ENCODE results near the gene DYNLT1. TPM values are rescaled to one million over a fixed set of nuclear protein-coding genes. Genes with fewer than 3 reads are reported as not detected.

The DYNLT1 gene
- total and polyA plus RNA-seq, 9 of the 15 experiments (the other 6 are each of a cell fraction or from before 2014, with no cell fraction given), result 42.2 to 583 (median 127) TPM

DNA sequence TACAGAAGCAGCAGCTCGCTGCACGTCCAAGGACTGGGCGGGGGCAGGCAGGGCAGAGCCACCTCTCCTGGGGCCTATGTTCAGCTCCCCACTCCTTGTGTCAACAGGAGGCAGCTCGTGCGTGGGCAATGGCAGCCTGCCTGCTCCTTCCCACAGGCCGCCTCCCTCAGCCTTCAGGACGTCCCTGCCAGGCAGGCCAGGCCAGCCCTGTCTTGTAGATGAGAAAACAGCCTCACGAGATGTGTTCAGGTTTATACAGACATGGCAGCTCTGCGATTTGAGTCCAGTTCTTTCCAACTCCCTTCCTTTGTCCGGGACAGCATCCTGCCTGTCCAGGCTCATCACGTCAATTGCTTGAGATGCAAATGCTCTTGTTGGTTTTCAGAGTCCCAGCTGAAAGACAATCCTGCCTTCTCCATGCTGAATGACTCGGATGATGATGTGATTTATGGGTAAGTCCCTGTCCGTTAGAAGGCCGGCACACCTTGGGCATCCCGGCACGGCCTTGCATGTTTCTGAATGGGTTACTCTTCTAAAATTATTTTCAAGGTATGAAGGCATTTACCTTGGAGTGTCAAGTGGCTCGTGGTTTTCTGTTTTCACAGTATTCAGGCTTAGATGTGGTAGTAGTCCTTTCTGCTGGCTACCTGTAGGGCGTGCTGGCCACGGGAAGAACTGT, 13.5 kb downstream of the DYNLT1 start:
- BruUV-seq (replicated peaks), result no TSS peak
- ChIA-PET CTCF (ENCODE audit: low intra/inter-chr PET ratio) (no interaction called here), POLR2A (interaction anchor here (0.6 to 1.6 kb wide), 6 partner anchors 8 to 84 kb away, joined by 3 to 7 read pairs (median 4); partner anchors contain the start of gene DYNLT1)
- H3K9me1 ChIP-seq (ENCODE audit: control insufficient read depth, insufficient read depth, low read length), result no peaks in the 10 kb centered on the region
- H3K9me3 ChIP-seq (replicated peaks; ENCODE audit: control insufficient read depth, insufficient read depth, low read depth, low read length), result no peaks in the 10 kb centered on the region
- H3K4me1 ChIP-seq (replicated peaks in 1 of 2; ENCODE audit: control insufficient read depth in 2 of 2, insufficient read depth in 2 of 2, low read length in 2 of 2), result peaks cover 17 to 21% of the 10 kb centered on the region in 2 experiments
- H3K27me3 ChIP-seq (ENCODE audit: control insufficient read depth in 2 of 2, insufficient read depth in 2 of 2, low read length in 2 of 2), result no peaks in the 10 kb centered on the region
- FAIRE-seq, result no peak
- H3K27ac ChIP-seq (ENCODE audit: extremely low read depth, low read depth, low read length), result peak overlapping the region; percentile 51; the same call in 1 of the 3 replicates
- WGBS (ENCODE audit: insufficient coverage, low coverage, missing lambda C conversion rate), result 88% methylated on average over 19 of the region's 19 CpGs
- in situ Hi-C loops (cut with MboI), result no loop called here
- H2AFZ ChIP-seq (ENCODE audit: low read depth, low read length), result no peak overlapping the region
- intact Hi-C loops (cut with micrococcal nuclease), result no loop called here
- ATAC-seq, result peak; percentile 6; the same call in 1 of the 3 replicates
- H3K36me3 ChIP-seq (ENCODE audit: control insufficient read depth, insufficient read depth, low read length), result peaks cover 93% of the 10 kb centered on the region
- H3K4me2 ChIP-seq (ENCODE audit: insufficient read depth, low read length), result no peak overlapping the region
- TF ChIP-seq FOXA3 (CRISPR knock-in tag; conservative IDR thresholded peaks at IDR 0.05 in 1 of 2, IDR thresholded peaks at IDR 0.05 in 1 of 2), result 0 out of 4 replicates have a peak, but pooled peaks of 1 of the 2 experiments have one; percentile 23
- TF ChIP-seq, protein P1, sequence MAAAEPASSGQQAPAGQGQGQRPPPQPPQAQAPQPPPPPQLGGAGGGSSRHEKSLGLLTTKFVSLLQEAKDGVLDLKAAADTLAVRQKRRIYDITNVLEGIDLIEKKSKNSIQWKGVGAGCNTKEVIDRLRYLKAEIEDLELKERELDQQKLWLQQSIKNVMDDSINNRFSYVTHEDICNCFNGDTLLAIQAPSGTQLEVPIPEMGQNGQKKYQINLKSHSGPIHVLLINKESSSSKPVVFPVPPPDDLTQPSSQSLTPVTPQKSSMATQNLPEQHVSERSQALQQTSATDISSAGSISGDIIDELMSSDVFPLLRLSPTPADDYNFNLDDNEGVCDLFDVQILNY (CRISPR knock-in tag; IDR thresholded peaks at IDR 0.05), result 0 out of 2 replicates have a peak, but pooled peaks have one; percentile 40
- TF ChIP-seq POLR2G (IDR thresholded peaks at IDR 0.05; ENCODE audit: low read depth, low read length), result 0 out of 2 replicates have a peak, but pooled peaks have one; percentile 40
- TF ChIP-seq GATAD2A (IDR thresholded peaks at IDR 0.05), result no peak
- TF ChIP-seq ZNF263 (CRISPR knock-in tag; IDR thresholded peaks at IDR 0.05; ENCODE audit: borderline replicate concordance), result 0 out of 2 replicates have a peak, but pooled peaks have one; percentile 34
- TF ChIP-seq ZNF165 (CRISPR knock-in tag; IDR thresholded peaks at IDR 0.05; ENCODE audit: borderline replicate concordance), result no peak
- no peak for TF ChIP-seq CCAR2 (IDR thresholded peaks at IDR 0.05; ENCODE audit: low read depth, low read length)
- 0 out of 2 replicates have a peak, but pooled peaks have one; percentile 2 for TF ChIP-seq SP1 (CRISPR knock-in tag; IDR thresholded peaks at IDR 0.05)
- peaks cover 12% of the 10 kb centered on the region for H4K20me1 ChIP-seq (replicated peaks; ENCODE audit: control insufficient read depth, insufficient read depth, low read length)
- no peaks in the 10 kb centered on the region for H3K79me2 ChIP-seq (ENCODE audit: control insufficient read depth, insufficient read depth, low read length)
- no peak overlapping the region for H3K4me3 ChIP-seq
- peak overlapping the region in 1 of 2 experiments; percentile 59; a peak in 2 of 4 replicates for H3K9ac ChIP-seq (ENCODE audit: insufficient read depth in 1 of 2, low read depth in 2 of 2, low read length in 2 of 2)
- DNase-seq (ENCODE audit: extremely low read depth in 1 of 4, low spot score in 3 of 4), result no peak
